Measurements from ENCODE around the gene USP5. TPM values are rescaled to one million over a fixed set of nuclear protein-coding genes. Genes with fewer than 3 reads are reported as not detected.

The USP5 gene
- total and polyA plus RNA-seq, 2 donors (not counting 1 experiment from before 2014, with no cell fraction given), result 35.1 to 59.7 TPM

DNA sequence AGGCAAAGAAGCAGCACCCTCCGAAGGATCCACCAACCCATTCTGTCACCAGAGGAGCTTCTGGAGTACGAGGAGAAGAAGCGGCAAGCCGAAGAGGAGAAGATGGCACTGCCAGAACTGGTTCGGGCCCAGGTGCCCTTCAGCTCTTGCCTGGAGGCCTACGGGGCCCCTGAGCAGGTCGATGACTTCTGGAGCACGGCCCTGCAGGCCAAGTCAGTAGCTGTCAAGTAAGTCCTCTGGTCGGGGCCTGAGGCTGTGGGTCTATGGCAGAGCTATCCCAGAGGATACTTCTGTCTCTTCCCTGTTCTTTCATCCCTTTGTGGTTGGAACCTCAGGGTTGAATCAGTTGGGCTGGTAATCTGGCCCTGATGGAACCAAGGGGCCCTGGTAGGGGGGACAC lies 9.4 kb downstream of the USP5 start:
- Mint-ChIP-seq H3K9me3 (ENCODE audit: insufficient read depth) (no peaks in the 10 kb centered on the region), H3K4me1 (peaks cover 3% of the 10 kb centered on the region), H3K27me3 (no peaks in the 10 kb centered on the region), H3K27ac (no peak overlapping the region), H3K4me3 (no peak overlapping the region)
- H3K4me2 ChIP-seq (replicated peaks; ENCODE audit: low read depth, low read length, poor library complexity, severe bottlenecking), result no peak overlapping the region
- WGBS (ENCODE audit: insufficient coverage), result 96% methylated on average over 9 of the region's 9 CpGs
- H3K27me3 ChIP-seq (replicated peaks in 1 of 4; ENCODE audit: control extremely low read depth in 1 of 4, control insufficient read depth in 3 of 4, insufficient read depth in 4 of 4, low read length in 3 of 4), result no peaks in the 10 kb centered on the region
- ChIA-PET CTCF (interaction anchor here (0.9 to 2.4 kb wide), 4 partner anchors 8 to 251 kb away, joined by 3 to 7 read pairs (median 4); no protein-coding TSS in a partner anchor), POLR2A (interaction anchor here (1.1 kb wide), 1 partner anchor 9 kb away, joined by 3 read pairs; the partner anchor contains the start of gene USP5)
- peaks cover 16% of the 10 kb centered on the region for H3K79me2 ChIP-seq (ENCODE audit: control insufficient read depth, insufficient read depth, low read length)
- no peak overlapping the region for H3K27ac ChIP-seq (ENCODE audit: low read length in 2 of 2)
- no peak overlapping the region for H2AFZ ChIP-seq (ENCODE audit: insufficient read depth, low read depth, low read length, poor library complexity, severe bottlenecking)
- DNase-seq (no peak), ATAC-seq (ENCODE audit: low read depth) (no peak)
- intact Hi-C loops (cut with micrococcal nuclease), result no loop called here
- no peak overlapping the region for H3K9ac ChIP-seq (ENCODE audit: low read length)
- H3K4me3 ChIP-seq (ENCODE audit: control extremely low read depth in 1 of 5, extremely low read depth in 1 of 5, insufficient read depth in 1 of 5, low read depth in 2 of 5, low read length in 4 of 5), result no peak overlapping the region
- no peaks in the 10 kb centered on the region for H3K4me1 ChIP-seq (ENCODE audit: control insufficient read depth in 2 of 2, insufficient read depth in 2 of 2, low read length in 2 of 2)
- peaks cover 0 to 71% of the 10 kb centered on the region in 2 experiments for H3K36me3 ChIP-seq (replicated peaks in 1 of 2; ENCODE audit: control extremely low read depth in 1 of 2, control insufficient read depth in 1 of 2, extremely low read depth in 1 of 2, insufficient read depth in 2 of 2, low read length in 1 of 2)
- H3K9me3 ChIP-seq (ENCODE audit: control extremely low read depth in 1 of 3, control insufficient read depth in 2 of 3, insufficient read depth in 1 of 3, low read length in 2 of 3), result no peaks in the 10 kb centered on the region
- H4K20me1 ChIP-seq (ENCODE audit: control insufficient read depth, insufficient read depth, low read length, poor library complexity, severe bottlenecking), result no peaks in the 10 kb centered on the region
- TF ChIP-seq, protein P1, sequence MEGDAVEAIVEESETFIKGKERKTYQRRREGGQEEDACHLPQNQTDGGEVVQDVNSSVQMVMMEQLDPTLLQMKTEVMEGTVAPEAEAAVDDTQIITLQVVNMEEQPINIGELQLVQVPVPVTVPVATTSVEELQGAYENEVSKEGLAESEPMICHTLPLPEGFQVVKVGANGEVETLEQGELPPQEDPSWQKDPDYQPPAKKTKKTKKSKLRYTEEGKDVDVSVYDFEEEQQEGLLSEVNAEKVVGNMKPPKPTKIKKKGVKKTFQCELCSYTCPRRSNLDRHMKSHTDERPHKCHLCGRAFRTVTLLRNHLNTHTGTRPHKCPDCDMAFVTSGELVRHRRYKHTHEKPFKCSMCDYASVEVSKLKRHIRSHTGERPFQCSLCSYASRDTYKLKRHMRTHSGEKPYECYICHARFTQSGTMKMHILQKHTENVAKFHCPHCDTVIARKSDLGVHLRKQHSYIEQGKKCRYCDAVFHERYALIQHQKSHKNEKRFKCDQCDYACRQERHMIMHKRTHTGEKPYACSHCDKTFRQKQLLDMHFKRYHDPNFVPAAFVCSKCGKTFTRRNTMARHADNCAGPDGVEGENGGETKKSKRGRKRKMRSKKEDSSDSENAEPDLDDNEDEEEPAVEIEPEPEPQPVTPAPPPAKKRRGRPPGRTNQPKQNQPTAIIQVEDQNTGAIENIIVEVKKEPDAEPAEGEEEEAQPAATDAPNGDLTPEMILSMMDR (IDR thresholded peaks at IDR 0.05), result no peak
- no peak for TF ChIP-seq EZH2 (IDR thresholded peaks at IDR 0.05; ENCODE audit: borderline replicate concordance, insufficient read depth, low read depth, low read length, poor library complexity, severe bottlenecking)

DNA sequence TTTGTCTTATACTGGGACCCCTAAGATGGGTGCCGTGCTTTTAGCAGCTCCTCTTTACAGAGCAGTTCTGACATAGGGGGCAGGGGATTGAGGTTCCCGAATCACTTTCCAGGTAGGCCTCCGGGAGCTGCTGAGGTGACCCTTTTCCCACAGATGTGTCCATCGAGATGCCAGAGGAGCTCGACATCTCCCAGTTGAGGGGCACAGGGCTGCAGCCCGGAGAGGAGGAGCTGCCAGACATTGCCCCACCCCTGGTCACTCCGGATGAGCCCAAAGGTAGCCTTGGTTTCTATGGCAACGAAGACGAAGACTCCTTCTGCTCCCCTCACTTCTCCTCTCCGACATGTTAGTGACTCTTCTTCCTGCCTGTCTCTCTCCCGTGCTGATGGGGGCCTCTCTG lies 11.1 kb downstream of the USP5 start:
- no peaks in the 10 kb centered on the region for H3K9me3 Mint-ChIP-seq (ENCODE audit: insufficient read depth)
- 98% methylated on average over 11 of the region's 11 CpGs for WGBS (ENCODE audit: insufficient coverage)
- no peaks in the 10 kb centered on the region for H3K79me2 ChIP-seq (ENCODE audit: control insufficient read depth, insufficient read depth, low read length)
- no peaks in the 10 kb centered on the region for H3K27me3 Mint-ChIP-seq
- TF ChIP-seq, protein P1 (IDR thresholded peaks at IDR 0.05), result no peak
- no peak for TF ChIP-seq EZH2 (IDR thresholded peaks at IDR 0.05; ENCODE audit: borderline replicate concordance, insufficient read depth, low read depth, low read length, poor library complexity, severe bottlenecking)
- ATAC-seq (ENCODE audit: low read depth) (no peak), DNase-seq (no peak)
- H3K9ac ChIP-seq (ENCODE audit: low read length), result no peak overlapping the region
- intact Hi-C loops (cut with micrococcal nuclease), result no loop called here
- H3K36me3 ChIP-seq (replicated peaks in 1 of 2; ENCODE audit: control extremely low read depth in 1 of 2, control insufficient read depth in 1 of 2, extremely low read depth in 1 of 2, insufficient read depth in 2 of 2, low read length in 1 of 2), result peaks cover 0 to 55% of the 10 kb centered on the region in 2 experiments
- no peak overlapping the region for H3K4me3 ChIP-seq (ENCODE audit: control extremely low read depth in 1 of 5, extremely low read depth in 1 of 5, insufficient read depth in 1 of 5, low read depth in 2 of 5, low read length in 4 of 5)
- H3K4me1 ChIP-seq (ENCODE audit: control insufficient read depth in 2 of 2, insufficient read depth in 2 of 2, low read length in 2 of 2), result peaks cover 4 to 7% of the 10 kb centered on the region in 2 donors
- no peaks in the 10 kb centered on the region for H3K27me3 ChIP-seq (replicated peaks in 1 of 4; ENCODE audit: control extremely low read depth in 1 of 4, control insufficient read depth in 3 of 4, insufficient read depth in 4 of 4, low read length in 3 of 4)
- H3K4me2 ChIP-seq (replicated peaks; ENCODE audit: low read depth, low read length, poor library complexity, severe bottlenecking), result no peak overlapping the region
- no peaks in the 10 kb centered on the region for H3K9me3 ChIP-seq (ENCODE audit: control extremely low read depth in 1 of 3, control insufficient read depth in 2 of 3, insufficient read depth in 1 of 3, low read length in 2 of 3)
- no peak overlapping the region for H2AFZ ChIP-seq (ENCODE audit: insufficient read depth, low read depth, low read length, poor library complexity, severe bottlenecking)
- no peak overlapping the region for H3K4me3 Mint-ChIP-seq
- H3K27ac Mint-ChIP-seq, result no peak overlapping the region
- CTCF ChIA-PET, result no interaction called here
- no peak overlapping the region for H3K27ac ChIP-seq (ENCODE audit: low read length in 2 of 2)
- POLR2A ChIA-PET, result no interaction called here
- H4K20me1 ChIP-seq (ENCODE audit: control insufficient read depth, insufficient read depth, low read length, poor library complexity, severe bottlenecking), result peaks cover 2% of the 10 kb centered on the region
- peaks cover 13% of the 10 kb centered on the region for H3K4me1 Mint-ChIP-seq

Measured in B cell (primary cell).